Pancreas (tissue), 10 donors: Measurements from ENCODE around the gene FECH. TPM values are rescaled to one million over a fixed set of nuclear protein-coding genes. Genes with fewer than 3 reads are reported as not detected.
"Not testable (repeated sequence)": the region's sequence is repeated elsewhere in the genome, so short reads cannot be mapped to it uniquely, and the experiment has no call there.

Source experiments
- ATAC-seq, 4 donors: fragments of 200-7000 bp; cut with Tn5 transposase; one replicate each; pipeline versions ENCODE4 v1.8.0 to v1.9.1; 2020; ENCODE audit warnings: mild to moderate bottlenecking in 4 of 4, moderate library complexity in 4 of 4
- DNase-seq, 6 donors: peaks; one replicate each; pipeline ENCODE4 v3.0.0-alpha.2; 2020
- FAIRE-seq: peaks from 2 replicates; lab custom pipeline; 2012; peaks lifted over from hg19 to GRCh38; lab: Jason Lieb, UNC
- H3K27ac ChIP-seq, 4 donors: fragments of 200-600 bp; sonication (generic); 1 replicate in 3 of 4; 2 replicates in 1 of 4; pipeline versions ENCODE4 v1.5.0 to v1.8.0; 2020
- H3K27me3 ChIP-seq, 4 donors: fragments of 200-600 bp; one replicate each; pipeline ENCODE4 v1.8.0; 2021
- H3K36me3 ChIP-seq, 3 donors: fragments of 200-600 bp; sonication (generic) in 1 of 3; one replicate each; pipeline versions ENCODE4 v1.5.0 to v1.8.0; 2020 to 2021
- H3K4me1 ChIP-seq, 3 donors: fragments of 200-600 bp; one replicate each; pipeline ENCODE4 v1.8.0; 2021
- H3K4me3 ChIP-seq, 4 donors: fragments of 200-600 bp; sonication (generic) in 2 of 4; one replicate each; pipeline versions ENCODE4 v1.5.0 to v1.8.0; 2020 to 2021
- H3K9me3 ChIP-seq, 4 donors: fragments of 200-600 bp; one replicate each; pipeline ENCODE4 v1.8.0; 2021
- CTCF ChIP-seq, 4 donors: fragments of 200-600 bp; sonication (generic) in 3 of 4; IDR thresholded peaks; one replicate each; pipeline versions ENCODE4 v1.5.0 to v1.8.0; 2021; ENCODE audit warnings: antibody characterized with exemption in 4 of 4
- WGBS, 2 donors: extraction: QIAGEN DNeasy Blood & Tissue Kit; methylation state at CpG; one replicate each; pipeline ENCODE4 v1.1.7; 2013; 5-methylcytosine and 5-hydroxymethylcytosine counted together
- intact Hi-C, 3 donors: fragments of 100-400 bp; cut with DNase I; formaldehyde crosslinking; loops; one replicate each; pipeline versions ENCODE4 v1.11.1 to v1.14.2; 2022
- polyA plus RNA-seq, 2 donors: library from polyadenylated mRNA; stranded (reverse); fragments of 200-250 nt; gene quantifications; one replicate each; pipeline ENCODE4 v1.2.3, GENCODE V29; 2013
- total RNA-seq, 6 donors: library from RNA; stranded (reverse); fragmentation: NEBNext Ultra II Directional in 4 of 6; extraction: Animal tissue kit (Norgen Biotek cat#: 25700) in 4 of 6; gene quantifications; one replicate each; pipeline versions ENCODE4 v1.2.1 to v1.2.4, GENCODE V29; 2021 to 2023
- donor health status: healthy with polysubstance abuse.
- donor health status: DM: no; HTN: no; CAD: no; lungs with moderate emphysema.
- donor health status: DM: no; HTN: no; CAD: no.
- donor health status: control.
- donor health status: control.
- donor health status: Bipolar disorder and iron deficiency.
- donor health status: DM: yes; HTN: yes; CAD: no.
- donor health status: DM: no; HTN: no; CAD: no.
- donor health status: DM: no; HTN: no; CAD: no.
- donor health status: DM: yes; HTN: yes; CAD: no.

The FECH gene
- total and polyA plus RNA-seq, 8 donors, result 3.4 to 14.6 (median 9.0) TPM

GRCh38 chr18:57527556-57528229 is 58.8 kb downstream of the FECH start:
- FAIRE-seq, result no peak
- no peaks in the 10 kb centered on the region for H3K36me3 ChIP-seq
- WGBS, 2 donors, result 48 to 51% methylated on average over 13 of the region's 13 CpGs
- TF ChIP-seq CTCF (IDR thresholded peaks at IDR 0.05), result no peak
- ATAC-seq, result no peak
- no peaks in the 10 kb centered on the region for H3K4me1 ChIP-seq
- H3K4me3 ChIP-seq, result no peak overlapping the region
- H3K27ac ChIP-seq, result no peak overlapping the region
- no peaks in the 10 kb centered on the region for H3K27me3 ChIP-seq
- H3K9me3 ChIP-seq, result no peaks in the 10 kb centered on the region
- intact Hi-C loops, result no loop called here
- DNase-seq, result no peak

- Histone ChIP-seq H3K27ac (no peak overlapping the region), H3K4me3 (no peak overlapping the region), H3K27me3 (no peaks in the 10 kb centered on the region), H3K4me1 (no peaks in the 10 kb centered on the region), H3K9me3 (no peaks in the 10 kb centered on the region), H3K36me3 (no peaks in the 10 kb centered on the region)
- no peak for DNase-seq
- WGBS, 2 donors, result 69 to 75% methylated on average over 11 of the region's 11 CpGs
- no peak for TF ChIP-seq CTCF (IDR thresholded peaks at IDR 0.05)
- intact Hi-C loops, result no loop called here
- ATAC-seq, result peak in 2 of 4 donors; percentile 55 to 65
- FAIRE-seq, result no peak
Observed at GRCh38 chr18:57523171-57523956, 63.1 kb downstream of the FECH start.

- H3K4me1 ChIP-seq, H3K27me3 ChIP-seq, H3K27ac ChIP-seq, DNase-seq, H3K4me3 ChIP-seq, ATAC-seq, FAIRE-seq, intact Hi-C loops, H3K36me3 ChIP-seq, H3K9me3 ChIP-seq: not testable (repeated sequence)
Observed at GRCh38 chr18:57522348-57522747, 64.2 kb downstream of the FECH start.

GRCh38 chr18:57519668-57520424 is 66.7 kb downstream of the FECH start:
- no peaks in the 10 kb centered on the region for H3K36me3 ChIP-seq
- 54 to 65% methylated on average over 7 of the region's 7 CpGs for WGBS, 2 donors
- H3K27ac ChIP-seq, result no peak overlapping the region
- intact Hi-C loops, result no loop called here
- H3K27me3 ChIP-seq, result no peaks in the 10 kb centered on the region
- DNase-seq, result no peak
- ATAC-seq, result no peak
- H3K4me3 ChIP-seq, result no peak overlapping the region
- no peak for TF ChIP-seq CTCF (IDR thresholded peaks at IDR 0.05)
- no peak for FAIRE-seq
- no peaks in the 10 kb centered on the region for H3K4me1 ChIP-seq
- no peaks in the 10 kb centered on the region for H3K9me3 ChIP-seq

GRCh38 chr18:57518533-57518932 is 68.0 kb downstream of the FECH start:
- FAIRE-seq, result no peak
- 70 to 74% methylated on average over 10 of the region's 10 CpGs for WGBS, 2 donors
- DNase-seq, result no peak
- intact Hi-C loops, result no loop called here
- H3K4me3 ChIP-seq, result no peak overlapping the region
- H3K4me1 ChIP-seq, result no peaks in the 10 kb centered on the region
- ATAC-seq, result no peak
- H3K36me3 ChIP-seq, result no peaks in the 10 kb centered on the region
- no peaks in the 10 kb centered on the region for H3K27me3 ChIP-seq
- H3K9me3 ChIP-seq, result no peaks in the 10 kb centered on the region
- TF ChIP-seq CTCF (IDR thresholded peaks at IDR 0.05), result no peak
- H3K27ac ChIP-seq, result no peak overlapping the region
